Urothelium cell line (cell line): ENCODE data around the gene ZNF300.
"Not testable (repeated sequence)": the region's sequence is repeated elsewhere in the genome, so short reads cannot be mapped to it uniquely, and the experiment has no call there.

ENCODE experiments used
- DNase-seq: peaks from one replicate; pipeline ENCODE4 v3.0.0; 2011; ENCODE audit warnings: low spot score, mixed read lengths
- FAIRE-seq: peaks from 2 replicates; lab custom pipeline; 2011; peaks lifted over from hg19 to GRCh38; lab: Jason Lieb, UNC

The ZNF300 gene

DNA sequence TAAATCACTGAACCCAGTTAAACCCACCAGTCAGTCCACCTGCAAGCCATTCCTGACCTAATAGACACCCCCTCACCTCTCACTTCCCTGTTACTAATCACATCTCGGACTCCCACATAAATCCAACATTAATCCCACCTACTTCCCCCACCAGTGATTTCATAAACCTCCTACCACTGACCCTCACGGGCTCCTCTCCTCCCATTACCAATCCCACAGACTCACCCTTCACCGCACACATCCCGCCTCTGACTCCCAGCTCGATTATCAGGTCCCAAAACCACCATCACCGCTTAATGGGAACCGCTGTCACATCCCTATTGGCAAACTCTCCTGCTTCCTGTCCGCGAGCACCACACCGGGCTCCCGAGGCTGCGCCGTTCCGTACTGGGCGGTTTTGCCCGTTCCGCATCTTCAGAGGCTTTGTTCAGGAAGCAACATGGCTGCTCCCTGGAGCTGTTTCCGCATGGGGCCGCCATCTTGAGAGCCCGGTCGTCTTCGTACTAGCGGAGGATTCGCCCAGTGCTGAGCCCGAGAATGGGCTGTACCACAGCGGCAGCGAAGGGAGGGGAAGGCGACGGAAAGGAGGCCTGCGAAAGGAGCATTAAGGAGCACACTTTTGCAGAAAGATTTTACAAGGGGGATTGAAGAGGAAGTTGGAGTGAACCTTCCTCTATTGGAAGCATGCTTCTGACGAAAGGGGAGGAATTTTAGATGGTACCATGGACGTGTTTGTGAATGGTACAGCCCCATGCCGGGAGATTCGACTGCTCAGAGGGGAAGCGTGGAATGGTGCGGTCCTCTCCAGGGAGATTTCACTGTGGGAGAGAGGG, at the start of gene ZNF300:
Gene ZNF300 (minus strand): TSS at position 502 of the 833 bp plus-strand sequence. CDS start 1,825 bp downstream, outside the sequence.
- no peak for FAIRE-seq
- peak; percentile 68 for DNase-seq

DNA sequence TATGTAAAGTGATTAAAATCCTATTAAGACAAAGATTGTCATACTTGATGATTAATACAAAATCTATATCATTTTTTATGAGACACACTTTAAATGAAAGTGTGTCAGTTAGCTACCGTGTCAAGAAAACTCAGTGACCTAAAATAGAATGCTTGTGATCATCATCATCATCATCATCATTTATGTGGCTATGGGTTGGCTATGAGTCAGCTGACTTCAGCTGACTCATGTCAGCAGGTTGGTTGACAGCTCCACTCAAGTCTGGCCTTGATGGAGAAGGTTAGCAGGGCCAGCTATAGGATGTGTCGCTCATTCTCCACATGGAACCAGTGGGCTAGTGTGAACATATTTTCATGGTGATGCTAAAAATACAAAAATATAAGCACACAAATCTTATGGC, 43.8 kb upstream of the ZNF300 start:
- FAIRE-seq (no peak), DNase-seq (no peak)

DNA sequence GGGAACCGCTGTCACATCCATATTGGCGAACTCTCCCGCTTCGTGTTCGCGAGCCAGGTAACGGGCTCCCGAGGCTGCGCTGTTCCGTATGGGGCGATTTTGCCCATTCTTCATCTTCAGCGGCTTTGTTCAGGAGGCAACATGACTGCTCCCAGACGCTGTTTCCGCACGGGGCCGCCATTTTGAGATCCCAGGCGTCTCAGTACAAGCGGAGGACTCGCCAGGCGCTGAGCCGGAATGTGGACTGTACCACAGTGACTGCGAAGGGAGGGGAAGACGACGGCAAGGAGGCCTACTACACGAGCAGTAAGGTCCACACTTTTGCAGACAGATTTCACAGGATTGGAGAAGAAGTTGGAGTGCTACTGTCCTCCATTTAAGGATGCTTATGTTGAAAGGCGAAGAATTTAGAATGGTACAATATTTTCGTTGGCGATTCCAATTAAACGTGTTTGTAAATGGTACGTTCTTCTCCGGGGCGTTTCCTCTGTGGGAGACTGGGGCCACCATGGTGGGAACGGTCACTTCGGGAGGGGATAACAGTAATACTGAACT, 41.6 kb upstream of the ZNF300 start:
- FAIRE-seq (no peak), DNase-seq (no peak)

DNA sequence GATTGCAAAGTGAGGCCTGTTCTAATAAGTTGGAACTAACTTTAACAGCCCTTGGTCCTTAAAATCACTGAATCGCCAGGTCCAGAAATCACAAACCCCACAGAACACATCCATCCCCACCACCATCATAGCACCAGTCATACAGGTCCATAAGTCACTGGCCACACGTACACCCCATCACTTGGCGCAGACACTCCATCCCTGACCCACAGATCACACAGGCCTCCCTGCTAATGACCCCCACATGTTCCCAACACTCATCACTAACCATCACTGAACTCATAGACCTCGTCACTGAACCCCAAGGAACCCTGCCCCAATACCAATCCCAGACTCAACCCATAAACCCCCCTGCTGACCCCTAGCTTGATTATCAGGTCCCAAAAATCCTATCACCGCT, 41.2 kb upstream of the ZNF300 start:
- FAIRE-seq (no peak), DNase-seq (no peak)

DNA sequence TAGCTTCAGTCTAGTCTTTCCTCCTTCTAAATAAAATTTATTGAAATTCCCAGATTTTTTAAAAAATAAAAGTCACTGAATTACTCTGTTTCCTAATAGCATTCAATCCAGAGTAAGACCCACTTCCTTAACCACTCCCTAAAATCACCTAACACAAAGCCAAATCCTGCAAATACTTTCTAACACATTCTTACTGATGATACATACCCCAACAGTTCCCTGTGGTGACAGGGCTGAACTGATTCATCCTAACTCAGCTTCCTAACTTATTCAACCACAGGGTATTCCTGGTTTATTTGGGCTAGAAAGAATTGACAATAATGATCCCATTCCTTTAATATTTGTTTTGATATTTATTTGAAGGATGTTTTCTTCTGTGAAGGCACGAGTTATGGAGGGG, 40.7 kb upstream of the ZNF300 start:
- FAIRE-seq (no peak), DNase-seq (no peak)

DNA sequence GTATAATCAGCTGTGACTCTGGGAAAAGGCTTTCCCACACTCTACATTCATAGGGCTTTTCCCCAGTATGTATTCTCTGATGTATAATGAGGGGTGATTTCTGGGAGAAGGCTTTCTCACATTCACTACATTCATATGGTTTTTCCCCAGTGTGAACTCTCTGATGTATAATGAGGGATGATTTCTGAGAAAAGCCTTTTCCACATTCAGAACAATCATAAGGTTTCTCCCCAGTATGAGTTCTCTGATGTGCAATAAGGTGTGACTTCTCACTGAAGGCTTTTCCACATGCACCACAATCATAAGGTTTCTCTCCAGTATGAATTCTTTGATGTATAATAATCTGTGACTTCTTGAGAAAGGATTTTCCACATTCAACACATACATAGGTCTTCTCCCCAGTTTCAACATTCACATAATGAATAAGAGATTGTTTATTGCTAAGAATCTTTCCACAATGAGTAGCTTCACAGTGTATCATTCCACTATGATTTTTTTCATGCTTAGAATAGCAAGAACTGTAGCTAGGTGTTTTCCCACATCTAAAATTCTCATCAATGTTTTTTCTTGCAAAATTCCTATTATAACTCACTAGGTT, 26.7 kb upstream of the ZNF300 start:
- no peak for DNase-seq
- FAIRE-seq, result no peak

DNA sequence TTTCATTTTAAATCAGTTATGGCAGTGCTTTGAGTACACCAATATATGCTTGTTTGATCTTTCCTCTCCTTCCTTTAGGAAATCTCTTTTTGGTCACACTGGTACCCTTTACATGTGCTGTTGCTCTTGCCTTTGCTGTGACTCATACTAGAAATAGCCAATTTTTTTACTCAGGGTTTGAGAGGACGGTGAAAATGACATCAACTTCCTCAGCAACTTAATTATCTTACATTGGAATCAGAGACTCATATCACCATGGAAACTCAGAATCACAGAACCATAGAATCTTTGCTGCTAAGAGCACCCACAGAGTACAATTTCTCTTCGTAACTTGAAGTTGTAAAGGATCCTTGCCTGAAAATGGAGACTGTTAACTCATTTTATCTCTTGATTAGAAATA, 13.8 kb upstream of the ZNF300 start:
- FAIRE-seq (no peak), DNase-seq (peak; percentile 30)

DNA sequence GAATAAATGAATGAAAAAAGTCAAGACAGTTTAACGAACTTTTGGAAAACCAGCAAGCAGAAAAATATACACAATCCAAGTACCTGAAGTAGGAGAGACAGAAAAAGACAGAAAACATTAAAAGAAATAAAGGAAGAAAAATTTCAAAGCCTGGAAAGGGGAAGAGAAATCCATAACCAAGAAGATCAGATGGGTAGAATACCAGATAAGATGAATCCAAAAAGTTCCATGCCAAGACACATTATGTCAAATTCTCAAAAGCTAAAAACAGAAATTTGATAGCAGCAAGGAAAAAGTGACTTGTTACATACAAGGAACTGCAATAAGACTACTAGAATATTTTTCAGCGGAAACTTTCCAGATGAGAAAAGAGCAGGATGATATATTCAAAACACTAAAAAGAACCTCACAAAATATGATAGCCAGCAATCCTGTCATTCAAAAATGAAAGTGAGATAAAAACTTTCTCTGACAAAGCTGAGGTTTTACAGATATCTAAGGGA, 7.6 kb upstream of the ZNF300 start:
- DNase-seq, result no peak
- no peak for FAIRE-seq

DNA sequence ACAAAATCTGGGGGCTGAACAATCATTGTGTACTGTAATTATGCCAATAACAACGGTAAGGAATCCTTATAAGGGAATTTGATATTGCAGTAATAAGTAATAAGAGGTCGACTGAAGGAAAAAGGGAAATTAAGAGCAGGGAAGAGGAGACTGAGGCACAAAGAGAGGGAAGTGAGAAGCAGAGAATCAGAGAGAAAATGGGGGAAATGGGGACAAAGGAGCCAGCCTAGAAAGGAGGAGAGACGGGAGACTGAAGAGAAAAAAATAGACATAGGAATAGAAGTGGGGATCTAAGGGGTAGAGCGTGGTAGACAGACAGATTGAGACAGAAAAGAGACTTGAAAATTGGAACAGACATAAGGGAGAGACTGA, 518 bp upstream of the ZNF300 start:
- no peak for FAIRE-seq
- DNase-seq, result no peak

DNA sequence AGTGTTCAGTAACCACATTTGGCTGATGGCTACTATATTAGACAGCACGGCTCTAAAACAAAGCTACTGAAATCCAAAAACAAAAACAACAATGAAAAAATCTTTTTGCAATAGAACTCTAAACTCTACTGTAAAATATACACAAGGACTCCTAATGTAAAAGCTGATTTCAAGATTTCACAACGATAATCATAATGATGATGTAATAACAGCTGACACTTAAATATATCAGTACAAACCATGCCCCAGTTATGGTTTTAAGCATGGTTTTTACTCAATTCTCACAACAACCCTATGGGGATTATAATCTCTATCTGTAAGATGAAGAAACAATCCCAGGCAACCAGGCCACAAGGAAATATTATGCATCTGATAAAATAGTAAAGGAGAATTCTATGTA, 3.3 kb downstream of the ZNF300 start:
- FAIRE-seq (no peak), DNase-seq (no peak)

DNA sequence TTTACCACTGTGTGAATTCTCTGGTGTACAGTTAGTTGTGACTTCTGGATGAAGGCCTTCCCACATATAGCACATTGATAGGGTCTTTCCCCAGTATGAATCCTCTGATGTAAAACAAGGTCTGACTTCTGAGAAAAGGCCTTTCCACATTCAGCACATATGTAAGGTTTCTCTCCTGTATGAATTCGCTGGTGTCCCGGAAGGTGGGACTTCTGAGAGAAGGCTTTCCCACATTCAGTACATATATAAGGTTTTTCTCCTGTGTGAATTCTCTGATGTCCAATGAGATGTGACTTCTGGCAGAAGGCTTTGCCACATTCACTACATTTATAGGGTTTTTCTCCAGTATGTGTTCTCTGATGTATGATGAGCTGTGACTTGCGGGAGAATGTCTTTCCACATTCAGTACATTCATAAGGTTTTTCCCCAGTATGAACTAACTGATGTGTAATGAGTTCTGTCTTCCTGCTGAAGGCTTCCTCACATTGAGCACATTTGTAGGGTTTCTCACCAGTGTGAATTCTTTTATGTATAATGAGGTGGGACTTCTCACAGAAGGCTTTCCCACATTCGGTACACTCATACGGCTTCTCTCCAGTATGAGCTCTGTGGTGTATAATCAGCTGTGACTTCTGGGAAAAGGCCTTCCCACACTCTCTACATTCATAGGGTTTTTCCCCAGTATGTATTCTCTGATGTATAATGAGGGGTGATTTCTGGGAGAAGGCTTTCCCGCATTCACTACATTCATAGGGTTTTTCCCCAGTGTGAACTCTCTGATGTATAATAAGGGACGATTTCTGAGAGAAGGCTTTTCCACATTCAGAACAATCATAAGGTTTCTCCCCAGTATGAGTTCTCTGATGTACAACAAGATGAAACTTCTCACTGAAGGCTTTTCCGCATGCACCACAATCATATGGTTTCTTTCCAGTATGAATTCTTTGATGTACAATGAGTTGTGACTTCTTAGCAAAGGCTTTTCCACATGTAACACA, 9.1 kb downstream of the ZNF300 start:
- DNase-seq (no peak), FAIRE-seq (no peak)

DNA sequence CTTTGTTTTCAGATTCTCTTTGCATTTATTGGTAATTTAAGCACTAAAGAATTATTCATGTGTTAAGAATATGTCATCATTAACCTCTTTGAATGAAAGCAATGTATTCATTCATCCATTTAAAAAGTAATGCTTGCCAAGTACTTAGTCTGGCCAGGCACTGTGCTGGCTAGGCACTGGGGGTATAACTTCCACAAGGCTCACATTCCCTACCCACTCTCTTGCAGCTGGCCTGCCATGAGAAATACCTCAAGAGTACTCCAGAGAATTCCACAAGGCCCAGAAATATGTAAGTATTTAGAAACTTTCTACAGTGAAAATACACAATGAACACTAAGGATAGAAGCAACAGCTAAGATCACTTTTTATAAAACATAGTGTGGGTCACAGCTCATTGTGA, 25.4 kb downstream of the ZNF300 start:
- FAIRE-seq (no peak), DNase-seq (no peak)

DNA sequence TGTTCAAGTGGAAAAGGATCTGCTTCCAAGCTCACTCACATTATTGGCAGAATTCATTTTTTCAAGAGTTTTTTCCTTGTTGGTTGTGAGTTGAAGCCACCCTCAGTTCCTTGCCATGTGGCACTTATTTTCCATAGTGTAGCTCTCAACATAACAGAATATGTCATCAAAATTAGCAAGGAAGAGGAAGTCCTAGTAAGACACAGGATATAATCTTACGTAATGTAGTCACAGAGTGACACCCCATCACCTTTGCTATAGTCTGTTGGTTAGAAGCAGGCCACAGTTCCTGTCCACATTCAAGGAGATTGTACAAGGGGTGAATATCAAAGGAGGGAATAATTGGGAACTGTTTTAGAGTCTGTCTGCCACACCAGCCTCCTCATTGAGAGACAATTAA, 42.7 kb downstream of the ZNF300 start:
- no peak for FAIRE-seq

DNA sequence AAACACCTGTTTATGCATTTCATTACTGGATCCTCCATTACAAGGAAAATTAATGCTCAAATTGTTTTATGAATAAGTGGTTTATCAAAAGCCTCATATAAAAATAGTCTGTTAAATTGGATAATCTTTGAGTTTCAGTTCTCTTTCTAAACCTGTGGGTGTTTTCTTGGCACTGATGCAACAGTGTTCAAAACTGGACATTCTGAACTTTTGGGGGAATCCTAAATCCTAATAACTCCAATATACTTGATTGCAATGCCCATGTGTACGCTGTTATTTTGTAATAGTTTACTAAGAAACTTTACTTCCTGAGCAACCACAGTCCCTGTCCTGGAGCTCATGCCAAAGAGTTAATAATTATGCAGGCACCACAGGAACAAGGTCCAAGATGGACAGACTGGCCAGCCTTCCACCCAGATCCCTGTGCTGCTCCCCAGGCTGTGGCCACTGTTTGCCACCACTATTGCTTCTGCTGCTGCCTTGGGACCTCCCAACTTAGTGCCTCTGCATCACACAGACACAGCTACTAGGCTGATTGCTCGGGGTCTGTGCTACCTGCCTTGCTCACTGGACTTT, 44.4 kb downstream of the ZNF300 start:
- FAIRE-seq (no peak), DNase-seq (no peak)

More for the DNA sequence above, 42.7 kb downstream of the ZNF300 start:
- DNase-seq, result no peak

DNA sequence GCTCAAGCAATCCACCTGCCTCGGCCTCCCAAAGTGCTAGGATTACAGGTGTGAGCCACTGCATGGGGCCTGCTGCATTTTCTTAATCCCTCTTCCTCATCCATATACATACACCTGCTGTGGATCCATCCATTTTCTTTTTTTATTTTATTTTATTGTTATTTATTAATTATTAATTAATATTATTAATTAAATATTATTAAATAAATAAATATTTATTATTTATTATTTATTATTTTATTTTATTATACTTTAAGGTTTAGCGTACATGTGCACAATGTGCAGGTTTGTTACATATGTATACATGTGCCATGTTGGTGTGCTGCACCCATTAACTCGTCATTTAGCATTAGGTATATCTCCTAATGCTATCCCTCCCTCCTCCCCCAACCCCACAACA, 48.1 kb downstream of the ZNF300 start:
- not testable (repeated sequence) for FAIRE-seq, DNase-seq

DNA sequence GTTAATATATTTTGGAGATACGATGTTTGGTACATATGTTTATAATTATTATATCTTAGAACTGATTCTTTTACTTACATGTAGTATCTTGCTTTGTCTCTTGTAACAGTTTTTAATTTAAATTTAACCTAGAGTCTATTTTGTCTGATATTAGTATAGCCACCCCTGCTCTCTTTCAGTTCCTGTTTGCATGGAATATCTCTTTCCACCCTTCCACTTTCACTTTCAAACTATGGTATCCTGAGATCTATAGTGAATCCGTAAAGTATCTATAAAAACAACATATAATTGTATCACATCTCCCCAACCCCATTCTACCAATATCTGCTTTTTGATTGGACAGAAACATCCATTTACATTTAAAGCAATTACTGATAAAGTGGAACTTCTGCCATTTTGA, 51.2 kb downstream of the ZNF300 start:
- DNase-seq, result no peak

DNA sequence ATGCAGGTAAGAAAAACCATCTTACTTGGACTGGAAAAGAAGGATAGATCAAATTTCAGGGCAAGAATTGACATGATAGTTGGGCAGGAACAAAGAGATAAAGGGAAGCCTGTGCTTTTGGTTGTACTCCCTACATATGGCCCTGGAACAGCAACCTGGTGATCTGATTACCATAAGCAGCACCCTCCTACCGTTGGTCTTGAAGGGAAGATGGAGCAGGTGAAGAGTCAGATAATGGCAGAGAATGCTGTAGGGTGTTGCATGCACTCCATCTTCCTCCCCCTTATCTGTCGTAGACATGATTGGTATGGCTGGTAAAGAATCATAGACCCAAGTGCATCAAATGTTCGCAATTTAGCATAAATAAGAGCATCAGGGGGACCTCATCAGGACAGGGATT, 53.7 kb downstream of the ZNF300 start:
- DNase-seq (no peak), FAIRE-seq (no peak)

More for the DNA sequence above, 51.2 kb downstream of the ZNF300 start:
- no peak for FAIRE-seq

DNA sequence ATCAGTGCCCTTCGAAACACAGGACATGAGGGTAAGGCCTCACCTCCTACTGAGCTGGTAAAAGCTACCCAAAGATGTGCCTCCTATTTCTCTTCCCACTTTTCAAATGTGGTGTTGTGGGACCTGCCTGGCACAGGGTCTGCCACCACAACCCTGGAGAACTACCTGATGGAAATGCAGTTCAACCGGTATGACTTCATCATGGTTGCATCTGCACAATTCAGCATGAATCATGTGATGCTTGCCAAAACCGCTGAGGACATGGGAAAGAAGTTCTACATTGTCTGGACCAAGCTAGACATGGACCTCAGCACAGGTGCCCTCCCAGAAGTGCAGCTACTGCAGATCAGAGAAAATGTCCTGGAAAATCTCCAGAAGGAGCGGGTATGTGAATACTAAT, 56.5 kb downstream of the ZNF300 start:
- no peak for DNase-seq
- FAIRE-seq, result peak; percentile 48

DNA sequence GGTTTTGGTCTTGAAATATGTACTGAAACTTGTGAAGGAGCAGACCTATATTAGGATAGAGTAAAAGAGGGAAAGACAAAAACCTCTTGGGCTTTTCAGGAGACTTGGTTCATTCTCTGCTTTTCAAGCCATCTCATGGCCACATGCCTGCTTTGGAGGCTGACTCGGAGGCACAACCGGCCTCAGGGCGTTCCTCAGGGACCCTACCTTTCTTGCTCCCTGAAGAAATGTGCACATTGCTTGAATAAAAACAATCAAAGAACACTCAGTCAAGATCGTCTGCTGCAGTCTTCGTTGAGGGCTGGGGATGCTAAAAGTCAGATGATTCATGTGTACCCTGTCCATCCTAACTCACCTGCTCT, 57.5 kb downstream of the ZNF300 start:
- DNase-seq (no peak), FAIRE-seq (no peak)

DNA sequence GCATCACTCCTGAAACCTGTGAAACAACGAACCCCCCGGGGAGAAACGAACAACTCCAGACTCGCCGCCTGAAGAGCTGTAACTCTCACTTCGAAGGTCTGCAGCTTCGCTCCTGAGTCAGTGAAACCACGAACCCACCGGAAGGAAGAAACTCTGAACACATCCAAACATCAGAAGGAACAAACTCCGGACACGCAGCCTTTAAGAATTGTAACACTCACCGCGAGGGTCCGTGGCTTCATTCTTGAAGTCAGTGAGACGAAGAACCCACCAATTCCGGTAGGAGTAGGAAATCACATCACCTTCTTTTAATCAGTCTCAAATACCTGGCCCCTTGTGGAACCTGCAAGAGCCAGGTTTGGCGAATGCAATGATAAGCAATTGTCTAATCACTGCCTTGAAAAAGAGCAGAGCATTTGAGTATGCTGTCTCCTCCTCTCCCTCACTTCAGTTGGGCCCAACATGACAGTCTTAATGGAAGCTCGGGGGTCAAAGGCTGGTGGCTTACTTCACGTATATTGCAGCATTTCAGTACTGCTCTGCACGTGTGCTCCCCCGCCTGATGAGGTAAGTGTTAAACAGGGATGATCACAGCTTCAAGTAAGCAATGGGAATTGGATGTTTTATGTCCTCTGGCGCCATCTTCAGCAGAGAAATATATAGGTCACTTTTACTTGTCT, 58.0 kb downstream of the ZNF300 start:
- peak; percentile 70 for DNase-seq
- FAIRE-seq, result no peak
